Measurements from ENCODE around the gene OGDH. TPM values are rescaled to one million over a fixed set of nuclear protein-coding genes. Genes with fewer than 3 reads are reported as not detected.

The OGDH gene
- total RNA-seq, 6 experiments from 2014 or later, result 77.8 to 88.2 (median 80.2) TPM

- Mint-ChIP-seq H3K27ac (peak overlapping the region; percentile 93), H3K4me3 (no peak overlapping the region; the same call in 1 of the 2 replicates), H3K36me3 (ENCODE audit: low read depth) (peaks cover 30% of the 10 kb centered on the region), H3K9me3 (no peaks in the 10 kb centered on the region), H3K4me1 (ENCODE audit: low read depth) (peaks cover 14% of the 10 kb centered on the region), H3K27me3 (ENCODE audit: insufficient read depth) (no peaks in the 10 kb centered on the region)
- no peak for DNase-seq
- TF ChIP-seq CTCF (IDR thresholded peaks at IDR 0.05), result no peak
These were observed 87.9 kb downstream of the OGDH start for GRCh38 chr7:44694326-44694725.

GRCh38 chr7:44694766-44695165 is 88.3 kb downstream of the OGDH start:
- DNase-seq, result no peak
- Mint-ChIP-seq H3K27ac (peak overlapping the region; percentile 93), H3K9me3 (peaks cover 3% of the 10 kb centered on the region; the same call in 1 of the 2 replicates), H3K27me3 (ENCODE audit: insufficient read depth) (no peaks in the 10 kb centered on the region), H3K4me1 (ENCODE audit: low read depth) (peaks cover 14% of the 10 kb centered on the region), H3K4me3 (no peak overlapping the region), H3K36me3 (ENCODE audit: low read depth) (peaks cover 30% of the 10 kb centered on the region)
- TF ChIP-seq CTCF (IDR thresholded peaks at IDR 0.05), result no peak

- no peak overlapping the region for H3K27ac Mint-ChIP-seq
- TF ChIP-seq CTCF (IDR thresholded peaks at IDR 0.05), result no peak
- H3K4me1 Mint-ChIP-seq (ENCODE audit: low read depth), result peaks cover 14% of the 10 kb centered on the region
- no peaks in the 10 kb centered on the region for H3K27me3 Mint-ChIP-seq (ENCODE audit: insufficient read depth)
- peaks cover 37% of the 10 kb centered on the region for H3K36me3 Mint-ChIP-seq (ENCODE audit: low read depth)
- DNase-seq, result no peak
- no peak overlapping the region for H3K4me3 Mint-ChIP-seq
- peaks cover 3% of the 10 kb centered on the region; the same call in 1 of the 2 replicates for H3K9me3 Mint-ChIP-seq
These were observed 89.3 kb downstream of the OGDH start for GRCh38 chr7:44695756-44696155.

- H3K27ac Mint-ChIP-seq, result no peak overlapping the region
- H3K4me1 Mint-ChIP-seq (ENCODE audit: low read depth), result peaks cover 14% of the 10 kb centered on the region
- H3K36me3 Mint-ChIP-seq (ENCODE audit: low read depth), result peaks cover 41% of the 10 kb centered on the region
- peaks cover 3% of the 10 kb centered on the region; the same call in 1 of the 2 replicates for H3K9me3 Mint-ChIP-seq
- H3K4me3 Mint-ChIP-seq, result no peak overlapping the region
- no peak for DNase-seq
- TF ChIP-seq CTCF (IDR thresholded peaks at IDR 0.05), result no peak
- no peaks in the 10 kb centered on the region for H3K27me3 Mint-ChIP-seq (ENCODE audit: insufficient read depth)
These were observed 90.3 kb downstream of the OGDH start for GRCh38 chr7:44696728-44697127.

DNA sequence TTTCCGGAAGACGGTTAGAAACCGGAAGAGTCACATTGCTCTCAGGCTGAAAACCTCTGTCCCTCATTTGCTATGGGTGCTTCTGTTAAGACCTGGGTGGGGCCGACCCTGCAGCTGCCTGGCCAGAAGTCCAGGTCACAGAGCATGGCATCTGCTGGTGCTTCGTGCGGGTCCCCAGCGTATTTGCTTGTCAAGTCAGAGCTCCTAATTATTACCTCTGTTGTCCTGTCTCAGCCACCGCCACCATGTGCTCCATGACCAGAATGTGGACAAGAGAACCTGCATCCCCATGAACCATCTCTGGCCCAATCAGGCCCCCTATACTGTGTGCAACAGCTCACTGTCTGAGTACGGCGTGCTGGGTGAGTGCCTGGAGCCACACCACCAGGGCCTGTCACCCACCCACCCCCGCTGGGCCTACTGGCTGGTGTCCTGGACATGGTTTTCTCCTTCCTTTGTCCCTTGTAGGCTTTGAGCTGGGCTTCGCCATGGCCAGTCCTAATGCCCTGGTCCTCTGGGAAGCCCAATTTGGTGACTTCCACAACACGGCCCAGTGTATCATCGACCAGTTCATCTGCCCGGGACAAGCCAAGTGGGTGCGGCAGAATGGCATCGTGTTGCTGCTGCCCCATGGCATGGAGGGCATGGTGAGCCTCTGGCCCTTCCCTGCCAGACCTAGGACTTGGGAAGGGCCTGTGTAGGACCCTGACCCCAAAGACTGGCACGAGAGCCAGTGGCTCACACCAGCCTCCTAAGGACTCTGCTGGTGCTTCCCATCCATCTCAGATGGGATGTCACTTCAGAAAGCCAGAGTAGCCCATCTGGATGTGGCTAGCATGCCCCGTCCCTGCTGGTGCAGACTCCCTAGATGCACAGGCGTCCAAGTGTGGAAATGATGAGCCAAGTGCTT is 91.0 kb downstream of the OGDH start:
- H3K36me3 Mint-ChIP-seq (ENCODE audit: low read depth), result peaks cover 45% of the 10 kb centered on the region

More for the DNA sequence above, 91.0 kb downstream of the OGDH start:
- Mint-ChIP-seq H3K27ac (no peak overlapping the region), H3K27me3 (ENCODE audit: insufficient read depth) (no peaks in the 10 kb centered on the region), H3K4me3 (no peak overlapping the region), H3K9me3 (peaks cover 3% of the 10 kb centered on the region; the same call in 1 of the 2 replicates), H3K4me1 (ENCODE audit: low read depth) (peaks cover 14% of the 10 kb centered on the region)
- no peak for DNase-seq
- no peak for TF ChIP-seq CTCF (IDR thresholded peaks at IDR 0.05)
